Stimulated activated CD8-positive, alpha-beta memory T cell treated with anti-CD3 and anti-CD28 coated beads, Interleukin-12 subunit alpha, Interleukin-12 subunit beta, amount 100 ng/mL, for 24 hours (primary cell): ENCODE results near the gene GOLM1.

Experiments used
- DNase-seq: peaks from one replicate; pipeline ENCODE4 v3.0.0-alpha.2; 2020; ENCODE audit errors: extremely low read depth

Gene GOLM1

GRCh38 chr9:85981369-85981768 lies 118.0 kb downstream of the GOLM1 start:
- no peak for DNase-seq

DNA sequence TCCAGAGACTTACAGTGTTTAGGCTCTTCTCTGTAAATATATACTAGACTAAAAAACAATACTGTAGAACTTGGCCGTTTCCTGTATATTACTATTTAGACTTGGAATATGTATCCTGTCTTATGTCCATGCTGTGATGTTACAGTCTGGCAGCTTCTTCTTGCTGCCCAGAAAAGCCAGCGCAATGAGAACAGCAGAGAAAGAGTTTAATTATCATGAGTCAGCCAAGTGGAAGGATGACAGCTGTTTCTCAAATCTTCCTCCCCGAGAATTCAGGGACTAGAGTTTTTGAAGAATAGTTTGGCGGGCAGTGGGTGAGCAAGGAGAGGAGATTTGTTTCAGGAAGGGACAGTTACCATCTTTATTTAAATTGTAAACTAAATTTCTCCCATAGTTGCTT lies 120.9 kb downstream of the GOLM1 start:
- DNase-seq, result no peak
